Neuronal stem cell (in vitro differentiated cells): ENCODE measurements around the gene POC1B.

Source experiments
- DNase-seq: peaks from one replicate; pipeline ENCODE4 v3.0.0-alpha.2; 2013; ENCODE audit warnings: low spot score
- H2AFZ ChIP-seq: one replicate; pipeline ENCODE4 v1.6.1; 2013; ENCODE audit warnings: mild to moderate bottlenecking, low read length, inconsistent platforms
- H2AK5ac ChIP-seq: 2 replicates; pipeline ENCODE4 v1.6.1; 2013; ENCODE audit warnings: low read depth, mild to moderate bottlenecking, inconsistent platforms, low read length, moderate library complexity, mixed read lengths
- H2BK120ac ChIP-seq: 2 replicates; pipeline ENCODE4 v1.6.1; 2013; ENCODE audit warnings: low read depth, mild to moderate bottlenecking, inconsistent platforms, low read length, moderate library complexity, mixed read lengths
- H2BK12ac ChIP-seq: one replicate; pipeline ENCODE4 v1.6.1; 2013; ENCODE audit warnings: low read length, inconsistent platforms
- H2BK15ac ChIP-seq: 2 replicates; pipeline ENCODE4 v1.6.1; 2013; ENCODE audit warnings: mild to moderate bottlenecking, low read length, inconsistent platforms, mixed read lengths
- H2BK5ac ChIP-seq: one replicate; pipeline ENCODE4 v1.6.1; 2013; ENCODE audit warnings: inconsistent platforms, mild to moderate bottlenecking, low read length, moderate library complexity
- H3K14ac ChIP-seq: one replicate; pipeline ENCODE4 v1.6.1; 2013; ENCODE audit warnings: low read length, inconsistent platforms
- H3K18ac ChIP-seq: 2 replicates; pipeline ENCODE4 v1.6.1; 2013; ENCODE audit warnings: low read length, inconsistent platforms
- H3K23ac ChIP-seq: 2 replicates; pipeline ENCODE4 v1.6.1; 2013; ENCODE audit warnings: low read depth, mild to moderate bottlenecking, mixed read lengths, low read length, inconsistent platforms; ENCODE audit not compliant: poor library complexity
- H3K27ac ChIP-seq: replicated peaks from 3 replicates; pipeline ENCODE4 v1.5.1; 2013; ENCODE audit warnings: low read length, inconsistent platforms
- H3K27me3 ChIP-seq, 3 experiments: 2 replicates each; pipeline ENCODE4 v1.6.1; 2013; ENCODE audit warnings: low read length in 3 of 3, mild to moderate bottlenecking in 2 of 3, inconsistent platforms in 1 of 3, low read depth in 1 of 3, mixed read lengths in 1 of 3, moderate library complexity in 1 of 3; ENCODE audit not compliant: control insufficient read depth in 3 of 3, insufficient read depth in 3 of 3
- H3K36me3 ChIP-seq, 2 donors: replicated peaks in 1 of 2; 2 replicates each; pipeline ENCODE4 v1.6.1; 2013; ENCODE audit warnings: low read length in 2 of 2; ENCODE audit not compliant: control insufficient read depth in 2 of 2, insufficient read depth in 2 of 2
- H3K4ac ChIP-seq: 2 replicates; pipeline ENCODE4 v1.6.1; 2013; ENCODE audit warnings: inconsistent platforms, mild to moderate bottlenecking, low read length, moderate library complexity
- H3K4me1 ChIP-seq, 2 donors: 1 replicate in 1 of 2; 2 replicates in 1 of 2; pipeline ENCODE4 v1.6.1; 2013; ENCODE audit warnings: low read length in 2 of 2, low read depth in 1 of 2; ENCODE audit not compliant: control insufficient read depth in 2 of 2, insufficient read depth in 1 of 2
- H3K4me2 ChIP-seq: one replicate; pipeline ENCODE4 v1.6.1; 2013; ENCODE audit warnings: mild to moderate bottlenecking, low read length, inconsistent platforms; ENCODE audit not compliant: insufficient read depth, poor library complexity, severe bottlenecking
- H3K4me3 ChIP-seq, 2 donors: 2 replicates each; pipeline ENCODE4 v1.5.1; 2013; ENCODE audit warnings: low read length in 2 of 2, mild to moderate bottlenecking in 2 of 2, inconsistent platforms in 1 of 2, moderate library complexity in 1 of 2
- H3K79me1 ChIP-seq: one replicate; pipeline ENCODE4 v1.6.1; 2013; ENCODE audit warnings: low read depth, mild to moderate bottlenecking, inconsistent platforms, low read length, moderate library complexity
- H3K9ac ChIP-seq: one replicate; pipeline ENCODE4 v1.6.1; 2013; ENCODE audit warnings: mild to moderate bottlenecking, low read depth, low read length, inconsistent platforms; ENCODE audit not compliant: poor library complexity
- H3K9me3 ChIP-seq, 2 donors: replicated peaks in 1 of 2; 2 replicates each; pipeline versions ENCODE3 to v1.6.1; 2013; ENCODE audit warnings: low read length in 2 of 2, mild to moderate bottlenecking in 2 of 2, inconsistent platforms in 1 of 2, low read depth in 1 of 2, mixed read lengths in 1 of 2, moderate library complexity in 1 of 2; ENCODE audit not compliant: control insufficient read depth in 2 of 2, insufficient read depth in 1 of 2
- H4K8ac ChIP-seq: one replicate; pipeline ENCODE4 v1.6.1; 2013; ENCODE audit warnings: low read depth, mild to moderate bottlenecking, inconsistent platforms, low read length, moderate library complexity
- H4K91ac ChIP-seq: one replicate; pipeline ENCODE4 v1.6.1; 2013; ENCODE audit warnings: low read length, low read depth, mild to moderate bottlenecking, inconsistent platforms; ENCODE audit not compliant: poor library complexity
- WGBS, 2 donors: extraction: QIAGEN DNeasy Blood & Tissue Kit; methylation state at CpG; one replicate each; pipeline ENCODE4 v1.1.7; 2013; ENCODE audit warnings: missing lambda C conversion rate in 2 of 2, mixed read lengths in 1 of 2; ENCODE audit not compliant: insufficient read length in 2 of 2, insufficient replicate concordance in 1 of 2; ENCODE audit errors: extremely low coverage in 2 of 2; 5-methylcytosine and 5-hydroxymethylcytosine counted together

Gene POC1B

GRCh38 chr12:89416049-89416792 lies 109.6 kb downstream of the POC1B start:
- Histone ChIP-seq H3K36me3 (no peaks in the 10 kb centered on the region), H2BK120ac (no peak overlapping the region), H4K8ac (no peak overlapping the region), H2AK5ac (no peak overlapping the region), H2BK12ac (no peak overlapping the region), H3K23ac (no peak overlapping the region), H3K4me2 (no peak overlapping the region), H3K79me1 (no peaks in the 10 kb centered on the region), H3K4me3 (no peak overlapping the region), H4K91ac (no peak overlapping the region), H2AFZ (no peak overlapping the region), H3K4me1 (peaks cover 2 to 7% of the 10 kb centered on the region in 2 donors), H3K4ac (no peak overlapping the region), H3K9ac (no peak overlapping the region), H3K27ac (no peak overlapping the region), H3K9me3 (no peaks in the 10 kb centered on the region), H2BK5ac (no peak overlapping the region), H2BK15ac (no peak overlapping the region), H3K14ac (no peak overlapping the region), H3K27me3 (no peaks in the 10 kb centered on the region), H3K18ac (no peak overlapping the region)
- WGBS, 2 donors, result 100% methylated on average over 2 of the region's 6 CpGs; no CpG with 5 or more reads in 1 of the 2 donors
- DNase-seq, result no peak

GRCh38 chr12:89414851-89415250 lies 111.0 kb downstream of the POC1B start:
- Histone ChIP-seq H3K36me3 (no peaks in the 10 kb centered on the region), H2BK12ac (no peak overlapping the region), H2AFZ (no peak overlapping the region), H3K9me3 (no peaks in the 10 kb centered on the region), H3K4ac (no peak overlapping the region), H3K4me2 (no peak overlapping the region), H3K27me3 (no peaks in the 10 kb centered on the region), H2BK5ac (no peak overlapping the region), H2BK120ac (no peak overlapping the region), H3K4me1 (peaks cover 2 to 7% of the 10 kb centered on the region in 2 donors), H4K8ac (no peak overlapping the region), H3K4me3 (no peak overlapping the region), H2BK15ac (no peak overlapping the region), H3K27ac (no peak overlapping the region), H3K18ac (no peak overlapping the region), H3K23ac (no peak overlapping the region), H2AK5ac (no peak overlapping the region), H3K14ac (no peak overlapping the region), H3K9ac (no peak overlapping the region), H4K91ac (no peak overlapping the region), H3K79me1 (no peaks in the 10 kb centered on the region)
- DNase-seq, result no peak
- no CpG with 5 or more reads among the region's 2 CpGs for WGBS, 2 donors

- Histone ChIP-seq H2BK12ac (no peak overlapping the region), H3K18ac (no peak overlapping the region), H3K14ac (no peak overlapping the region), H2BK5ac (no peak overlapping the region), H3K36me3 (no peaks in the 10 kb centered on the region), H3K27ac (no peak overlapping the region), H2AK5ac (no peak overlapping the region), H2BK120ac (no peak overlapping the region), H3K4me1 (peaks cover 2 to 7% of the 10 kb centered on the region in 2 donors), H4K8ac (no peak overlapping the region), H3K23ac (no peak overlapping the region), H2BK15ac (no peak overlapping the region), H4K91ac (no peak overlapping the region), H3K9ac (no peak overlapping the region), H3K27me3 (no peaks in the 10 kb centered on the region), H2AFZ (no peak overlapping the region), H3K4ac (no peak overlapping the region), H3K79me1 (no peaks in the 10 kb centered on the region), H3K4me3 (no peak overlapping the region), H3K9me3 (no peaks in the 10 kb centered on the region), H3K4me2 (no peak overlapping the region)
- no peak for DNase-seq
- WGBS, 2 donors, result no CpG with 5 or more reads among the region's 3 CpGs
These were observed 111.5 kb downstream of the POC1B start for GRCh38 chr12:89414322-89414721.

- no peak overlapping the region for H3K23ac ChIP-seq
- WGBS, 2 donors, result no CpG with 5 or more reads among the region's 3 CpGs
These were observed 112.6 kb downstream of the POC1B start for GRCh38 chr12:89413234-89413633.

More at GRCh38 chr12:89413234-89413633, 112.6 kb downstream of the POC1B start:
- H3K79me1 ChIP-seq, result no peaks in the 10 kb centered on the region
- H3K14ac ChIP-seq, result no peak overlapping the region
- no peak overlapping the region for H4K91ac ChIP-seq
- no peak overlapping the region for H3K18ac ChIP-seq
- no peak overlapping the region for H2AK5ac ChIP-seq
- no peak overlapping the region for H2BK12ac ChIP-seq
- H4K8ac ChIP-seq, result no peak overlapping the region
- no peak overlapping the region for H3K27ac ChIP-seq
- no peak overlapping the region for H3K4ac ChIP-seq
- H2AFZ ChIP-seq, result no peak overlapping the region
- H3K4me3 ChIP-seq, result no peak overlapping the region
- H3K9ac ChIP-seq, result no peak overlapping the region
- no peak overlapping the region for H2BK120ac ChIP-seq
- H2BK5ac ChIP-seq, result no peak overlapping the region
- H3K27me3 ChIP-seq, result no peaks in the 10 kb centered on the region
- peaks cover 2 to 4% of the 10 kb centered on the region in 2 donors for H3K4me1 ChIP-seq
- no peak overlapping the region for H2BK15ac ChIP-seq
- no peaks in the 10 kb centered on the region for H3K36me3 ChIP-seq
- no peak overlapping the region for H3K4me2 ChIP-seq
- no peaks in the 10 kb centered on the region for H3K9me3 ChIP-seq
- DNase-seq, result no peak
